Keratinocyte (primary cell): ENCODE results near the gene ABCA10.

Source experiments
- CTCF ChIP-seq, 3 experiments: IDR thresholded peaks in 1 of 3; conservative IDR thresholded peaks in 1 of 3; optimal IDR thresholded peaks in 1 of 3; 2 replicates in 2 of 3; 3 replicates in 1 of 3; pipeline versions ENCODE3 to v1.5.1; 2011; ENCODE audit warnings: low read length in 3 of 3, mild to moderate bottlenecking in 3 of 3, moderate library complexity in 2 of 3, control low read depth in 1 of 3, inconsistent platforms in 1 of 3; ENCODE audit not compliant: insufficient read depth in 2 of 3; ENCODE audit errors: extremely low read depth in 1 of 3
- EZH2 ChIP-seq: IDR thresholded peaks from one replicate; pipeline ENCODE4 v1.6.1; 2012; ENCODE audit warnings: inconsistent platforms, mild to moderate bottlenecking, low read length, moderate library complexity

- TF ChIP-seq CTCF (optimal IDR thresholded peaks at IDR 0.05 in 1 of 3, IDR thresholded peaks at IDR 0.05 in 1 of 3, conservative IDR thresholded peaks at IDR 0.05 in 1 of 3; ENCODE audit: extremely low read depth in 1 of 3, insufficient read depth in 2 of 3, low read length in 3 of 3) (no peak), EZH2 (no peak)
These were observed 30.4 kb downstream of the ABCA10 start for GRCh38 chr17:69198238-69198637.
